GM19328 (cell line): ENCODE measurements around the gene EXOSC10.
"Not testable (repeated sequence)": the region's sequence is repeated elsewhere in the genome, so short reads cannot be mapped to it uniquely, and the experiment has no call there.

ENCODE experiments used
- ATAC-seq: cut with Tn5 transposase; IDR thresholded peaks from one replicate; pipeline ENCODE4 v1.9.1; 2021; ENCODE audit warnings: mild to moderate bottlenecking, moderate library complexity; ENCODE audit not compliant: unreplicated experiment

Gene EXOSC10

GRCh38 chr1:11062965-11063401 lies 36.7 kb downstream of the EXOSC10 start:
- ATAC-seq = no peak

DNA sequence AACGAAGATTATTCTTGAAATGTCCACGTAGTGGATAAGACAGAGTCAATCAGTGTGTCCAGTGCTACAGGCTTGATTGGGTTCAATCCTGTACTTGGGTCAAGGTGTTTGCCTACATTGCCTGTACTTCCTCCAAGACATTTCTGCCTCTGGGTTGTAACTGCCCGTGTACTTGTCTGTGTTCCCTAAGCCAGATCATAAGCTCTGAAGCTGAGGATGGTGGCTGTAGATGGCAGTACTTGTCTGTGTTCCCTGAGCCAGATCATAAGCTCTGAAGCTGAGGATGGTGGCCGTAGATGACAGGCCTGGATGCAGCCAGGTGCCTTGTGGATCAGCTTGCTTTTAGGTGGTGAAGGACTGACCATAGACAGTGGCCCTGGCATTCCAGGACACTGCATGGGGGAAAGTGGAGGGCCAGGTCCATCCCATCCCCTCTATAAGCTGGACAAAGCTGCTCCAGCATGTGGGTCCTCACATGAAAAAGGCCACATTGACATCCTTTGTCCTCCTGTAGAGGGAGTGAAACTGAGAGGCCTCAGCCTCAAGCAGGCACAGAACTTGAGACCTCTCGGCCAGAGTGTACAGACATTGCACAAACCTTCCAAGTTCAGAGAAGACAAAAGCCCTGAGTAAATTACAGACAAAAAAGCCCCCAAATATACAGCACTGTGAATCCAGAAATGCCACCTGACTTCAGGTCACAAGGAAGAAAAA lies 37.9 kb downstream of the EXOSC10 start:
- ATAC-seq = no peak

- peak; percentile 88 for ATAC-seq
These were observed 39.5 kb downstream of the EXOSC10 start, which contains the start of gene SRM for GRCh38 chr1:11059968-11060830. TSS of gene SRM (minus strand) at chr1:11060018. CDS start at chr1:11059943, 75 bp downstream.

- peak; percentile 7 for ATAC-seq
These were observed 40.3 kb downstream of the EXOSC10 start for GRCh38 chr1:11059155-11059967.

- no peak for ATAC-seq
These were observed 41.0 kb downstream of the EXOSC10 start for GRCh38 chr1:11058595-11059154.

GRCh38 chr1:11058026-11058425 lies 41.6 kb downstream of the EXOSC10 start:
- no peak for ATAC-seq

DNA sequence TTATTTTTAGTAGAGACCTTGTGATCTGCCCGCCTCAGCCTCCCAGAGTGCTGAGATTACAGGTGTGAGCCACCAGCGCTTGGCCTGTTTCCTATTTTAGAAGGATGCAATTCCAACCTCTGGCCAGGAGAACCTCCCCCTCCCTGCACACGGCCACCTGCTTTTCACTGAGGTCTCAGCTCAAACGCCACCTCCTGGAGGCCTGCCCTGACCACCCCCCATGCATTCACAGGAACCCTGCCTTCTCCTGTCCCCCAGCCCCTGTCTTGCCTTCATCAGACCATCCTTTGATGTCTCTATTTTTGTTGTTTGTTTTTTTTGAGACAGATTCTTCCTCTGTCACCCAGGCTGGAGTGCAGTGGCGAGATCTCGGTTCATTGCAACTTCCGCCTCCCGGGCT lies 42.2 kb downstream of the EXOSC10 start:
- ATAC-seq = no peak

DNA sequence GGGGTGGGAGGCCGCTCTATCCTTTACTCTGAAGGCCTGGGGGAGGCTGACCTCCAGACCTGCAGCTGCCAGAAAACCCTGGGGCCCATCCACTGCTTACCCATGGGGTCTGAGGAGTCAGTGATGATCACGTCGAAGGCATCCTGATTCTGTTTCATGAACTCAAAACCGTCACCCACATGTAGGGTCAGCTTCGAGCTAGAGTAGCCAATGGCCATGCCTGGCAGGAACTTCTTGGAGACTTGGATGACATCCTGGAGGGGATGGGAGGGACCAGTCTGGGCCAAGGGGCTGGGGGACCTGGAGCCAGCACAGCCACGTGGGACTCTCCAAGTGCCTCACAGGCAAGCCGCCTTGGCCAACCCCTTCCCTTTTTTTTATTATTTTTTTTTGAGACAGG lies 43.2 kb downstream of the EXOSC10 start:
- no peak for ATAC-seq

GRCh38 chr1:11055676-11056075 lies 44.0 kb downstream of the EXOSC10 start:
- no peak for ATAC-seq

- no peak for ATAC-seq
These were observed 45.0 kb downstream of the EXOSC10 start for GRCh38 chr1:11054666-11055065.

GRCh38 chr1:11054181-11054580 lies 45.5 kb downstream of the EXOSC10 start:
- no peak for ATAC-seq

DNA sequence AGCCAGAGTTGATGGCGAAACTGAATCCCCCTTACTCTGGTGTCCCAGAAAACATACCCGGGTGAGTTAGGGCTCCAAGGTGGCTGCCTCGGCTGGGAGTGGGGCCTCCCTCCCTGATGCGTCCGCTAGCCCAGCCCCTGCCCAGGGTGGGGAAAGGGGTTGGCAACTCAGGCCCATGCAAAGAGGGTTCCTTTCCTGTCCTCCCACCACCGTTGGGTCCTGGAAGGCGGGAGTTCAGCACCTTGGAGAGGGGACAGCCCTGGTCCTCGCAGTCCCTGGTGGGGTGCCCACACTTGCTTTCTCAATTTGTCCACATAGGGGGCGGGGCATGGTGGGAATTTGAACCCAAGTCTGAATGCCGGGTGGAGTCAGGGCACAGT lies 45.9 kb downstream of the EXOSC10 start:
- no peak for ATAC-seq

GRCh38 chr1:11052839-11053757 lies 46.6 kb downstream of the EXOSC10 start:
- no peak for ATAC-seq

- ATAC-seq = no peak
These were observed 47.7 kb downstream of the EXOSC10 start for GRCh38 chr1:11051781-11052511.

GRCh38 chr1:11051121-11051520 lies 48.5 kb downstream of the EXOSC10 start:
- not testable (repeated sequence) for ATAC-seq

DNA sequence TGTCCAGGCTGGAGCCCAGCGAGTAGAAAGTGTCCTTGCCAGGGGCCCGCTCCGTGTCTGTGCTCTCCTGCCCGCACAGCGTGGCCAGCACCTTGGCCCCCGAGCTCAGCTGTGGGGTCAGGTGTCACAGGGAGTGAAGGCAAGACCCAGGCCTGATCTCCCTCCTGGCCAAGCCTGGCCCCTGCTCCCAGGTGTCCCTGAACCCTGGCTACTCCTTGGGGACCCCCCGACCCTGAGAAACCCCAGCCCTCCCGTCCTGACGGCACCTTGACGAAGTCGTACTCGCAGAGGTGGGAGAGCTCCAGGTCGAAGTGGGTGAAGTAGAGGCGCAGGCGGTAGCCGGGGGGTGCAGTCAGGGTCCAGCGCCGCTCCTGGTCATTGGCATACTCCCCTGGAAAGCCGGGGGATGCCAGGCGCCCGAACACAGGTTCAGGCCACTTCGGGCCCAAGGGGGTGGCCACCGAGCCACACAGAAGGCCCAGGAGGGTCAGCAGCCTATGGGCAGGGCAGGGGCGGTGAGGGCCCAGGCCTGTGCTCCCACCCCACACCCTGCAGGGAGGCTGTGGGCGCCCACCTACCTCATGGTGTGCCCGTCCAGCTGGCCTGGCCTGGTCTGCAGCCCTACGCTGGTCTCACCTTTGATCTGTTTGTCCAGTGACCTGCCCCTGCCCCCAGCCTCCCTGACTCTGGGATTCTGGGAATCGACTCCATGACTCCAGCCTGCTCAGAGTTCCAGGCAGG lies 52.9 kb downstream of the EXOSC10 start, which contains the start of gene MASP2:
TSS of gene MASP2 (minus strand) at position 615 of the 741 bp plus-strand sequence. CDS start at position 583, 32 bp downstream.
- no peak for ATAC-seq

- ATAC-seq = no peak
These were observed 53.5 kb downstream of the EXOSC10 start for GRCh38 chr1:11046270-11046566.

DNA sequence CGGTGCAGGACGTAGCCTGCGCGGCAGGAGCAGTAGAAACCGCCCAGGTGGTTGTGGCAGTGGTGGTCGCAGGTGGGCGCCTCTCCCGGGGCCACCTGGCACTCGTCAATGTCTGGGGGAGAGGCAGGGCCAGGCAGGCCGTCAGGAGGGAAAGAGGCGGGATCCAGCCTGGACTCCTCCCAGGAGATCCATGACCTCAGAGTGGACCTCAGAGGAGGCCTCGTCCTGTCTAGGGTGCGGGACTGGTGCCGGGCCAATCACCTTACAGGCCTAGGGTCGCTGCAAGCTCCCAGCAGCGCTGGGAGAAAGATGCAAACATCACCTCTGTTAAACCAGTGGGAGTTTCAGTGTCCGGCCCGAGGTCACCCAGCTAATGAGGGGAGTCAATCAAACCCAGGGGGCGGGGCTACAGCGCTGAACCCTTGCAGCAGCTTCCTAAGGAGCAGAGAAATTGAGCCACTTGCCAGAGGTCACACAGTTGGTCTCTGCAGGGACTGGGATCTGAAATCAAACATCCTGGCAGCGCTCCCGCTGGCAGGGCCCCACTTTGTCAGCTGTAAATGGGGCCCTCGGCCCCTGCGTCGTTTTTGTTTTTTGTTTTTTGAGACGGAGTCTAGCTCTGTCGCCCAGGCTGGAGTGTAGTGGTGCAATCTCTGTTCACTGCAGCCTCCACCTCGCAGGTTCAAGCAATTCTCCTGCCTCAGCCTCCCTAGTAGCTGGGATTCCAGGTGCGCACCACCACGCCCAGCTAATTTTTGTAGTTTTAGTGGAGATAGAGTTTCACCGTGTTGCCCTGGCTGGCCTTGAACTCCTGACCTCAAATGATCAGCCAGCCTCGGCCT lies 54.0 kb downstream of the EXOSC10 start:
- ATAC-seq = no peak
